H9 (cell line): ENCODE data around the gene BCAS3. TPM values are rescaled to one million over a fixed set of nuclear protein-coding genes. Genes with fewer than 3 reads are reported as not detected.

Source experiments
- DNase-seq: peaks from one replicate; pipeline ENCODE4 v3.0.0-alpha.2; 2017
- H2AFZ ChIP-seq: one replicate; pipeline ENCODE4 v1.6.1; 2013; ENCODE audit warnings: mild to moderate bottlenecking, low read length, control low read depth, moderate library complexity
- H2AK5ac ChIP-seq: 2 replicates; pipeline ENCODE4 v1.6.1; 2013; ENCODE audit warnings: low read length, control low read depth, mixed read lengths; ENCODE audit not compliant: insufficient read length
- H2BK120ac ChIP-seq: one replicate; pipeline ENCODE4 v1.6.1; 2013; ENCODE audit warnings: low read depth, mild to moderate bottlenecking, low read length, control low read depth, inconsistent platforms; ENCODE audit not compliant: poor library complexity, severe bottlenecking
- H2BK12ac ChIP-seq: 2 replicates; pipeline ENCODE4 v1.6.1; 2013; ENCODE audit warnings: low read length, control low read depth, mixed read lengths, low read depth; ENCODE audit not compliant: insufficient read length
- H2BK15ac ChIP-seq: 2 replicates; pipeline ENCODE4 v1.6.1; 2013; ENCODE audit warnings: low read depth, low read length, control low read depth
- H2BK20ac ChIP-seq: one replicate; pipeline ENCODE4 v1.6.1; 2013; ENCODE audit warnings: low read depth, mild to moderate bottlenecking, low read length, control low read depth, inconsistent platforms; ENCODE audit not compliant: poor library complexity, severe bottlenecking
- H2BK5ac ChIP-seq: 2 replicates; pipeline ENCODE4 v1.6.1; 2013; ENCODE audit warnings: low read length, control low read depth, mixed read lengths; ENCODE audit not compliant: insufficient read length
- H3K14ac ChIP-seq: 2 replicates; pipeline ENCODE4 v1.6.1; 2013; ENCODE audit warnings: low read length, control low read depth; ENCODE audit not compliant: insufficient read depth
- H3K18ac ChIP-seq: 2 replicates; pipeline ENCODE4 v1.6.1; 2013; ENCODE audit warnings: low read depth, mild to moderate bottlenecking, mixed read lengths, low read length, control low read depth; ENCODE audit not compliant: insufficient read length
- H3K23ac ChIP-seq: 2 replicates; pipeline ENCODE4 v1.6.1; 2013; ENCODE audit warnings: low read length, control low read depth, mixed read lengths, low read depth; ENCODE audit not compliant: insufficient read length
- H3K23me2 ChIP-seq: 2 replicates; pipeline ENCODE4 v1.6.1; 2013; ENCODE audit warnings: low read depth, mild to moderate bottlenecking, mixed read lengths, low read length, control low read depth; ENCODE audit not compliant: insufficient read length, poor library complexity, severe bottlenecking
- H3K27ac ChIP-seq: 2 replicates; pipeline ENCODE4 v1.5.1; 2013; ENCODE audit warnings: low read length, control low read depth, mixed read lengths, low read depth; ENCODE audit not compliant: insufficient read length
- H3K27me3 ChIP-seq: 2 replicates; pipeline ENCODE4 v1.6.1; 2013; ENCODE audit warnings: low read length, control low read depth, inconsistent platforms; ENCODE audit not compliant: insufficient read depth
- H3K4ac ChIP-seq: 2 replicates; pipeline ENCODE4 v1.6.1; 2013; ENCODE audit warnings: low read depth, mild to moderate bottlenecking, control low read depth, inconsistent platforms, low read length, moderate library complexity
- H3K4me1 ChIP-seq: 2 replicates; pipeline ENCODE4 v1.6.1; 2013; ENCODE audit warnings: low read length, control low read depth, inconsistent platforms; ENCODE audit not compliant: insufficient read depth
- H3K4me2 ChIP-seq: 2 replicates; pipeline ENCODE4 v1.6.1; 2013; ENCODE audit warnings: low read length, control low read depth, mixed read lengths; ENCODE audit not compliant: insufficient read length, insufficient read depth
- H3K56ac ChIP-seq: 2 replicates; pipeline ENCODE4 v1.6.1; 2013; ENCODE audit warnings: low read depth, mild to moderate bottlenecking, mixed read lengths, low read length, control low read depth; ENCODE audit not compliant: insufficient read length
- H3K79me1 ChIP-seq: 2 replicates; pipeline ENCODE4 v1.6.1; 2013; ENCODE audit warnings: low read depth, mild to moderate bottlenecking, moderate library complexity, low read length, control low read depth, inconsistent platforms; ENCODE audit not compliant: insufficient read depth, poor library complexity, severe bottlenecking
- H3K79me2 ChIP-seq: 2 replicates; pipeline ENCODE4 v1.6.1; 2013; ENCODE audit warnings: low read length, control low read depth, inconsistent platforms; ENCODE audit not compliant: insufficient read depth
- H3K9ac ChIP-seq: 2 replicates; pipeline ENCODE4 v1.6.1; 2013; ENCODE audit warnings: low read length, control low read depth, mixed read lengths; ENCODE audit not compliant: insufficient read length; ENCODE audit errors: extremely low read depth
- H3K9me3 ChIP-seq: one replicate; pipeline ENCODE4 v1.6.1; 2013; ENCODE audit warnings: low read depth, low read length, inconsistent platforms; ENCODE audit not compliant: control insufficient read depth
- H3T11ph ChIP-seq: one replicate; pipeline ENCODE4 v1.6.1; 2013; ENCODE audit warnings: mild to moderate bottlenecking, low read length, control low read depth, inconsistent platforms
- H4K20me1 ChIP-seq: one replicate; pipeline ENCODE4 v1.6.1; 2013; ENCODE audit not compliant: control insufficient read depth, insufficient read length, insufficient read depth
- H4K5ac ChIP-seq: 2 replicates; pipeline ENCODE4 v1.6.1; 2013; ENCODE audit warnings: low read depth, mild to moderate bottlenecking, mixed read lengths, low read length, control low read depth; ENCODE audit not compliant: insufficient read length
- H4K8ac ChIP-seq: replicated peaks from 2 replicates; pipeline ENCODE4 v1.6.1; 2013; ENCODE audit warnings: low read length, control low read depth, mixed read lengths, low read depth; ENCODE audit not compliant: insufficient read length
- H4K91ac ChIP-seq: 2 replicates; pipeline ENCODE4 v1.6.1; 2013; ENCODE audit warnings: low read depth, mild to moderate bottlenecking, moderate library complexity, mixed read lengths, low read length, control low read depth; ENCODE audit not compliant: insufficient read length
- H3K27ac Mint-ChIP-seq, 3 experiments: 2 replicates in 2 of 3; 3 replicates in 1 of 3; pipeline ENCODE4 v1.8.0; 2020 to 2021; ENCODE audit warnings: mixed read lengths in 3 of 3, mild to moderate bottlenecking in 1 of 3, moderate library complexity in 1 of 3
- H3K27me3 Mint-ChIP-seq: 2 replicates; pipeline ENCODE4 v1.8.0; 2021; ENCODE audit warnings: low read depth, mild to moderate bottlenecking, moderate library complexity, mixed read lengths
- H3K36me3 Mint-ChIP-seq, 3 experiments: 2 replicates in 2 of 3; 3 replicates in 1 of 3; pipeline ENCODE4 v1.8.0; 2020 to 2021; ENCODE audit warnings: low read depth in 3 of 3, mixed read lengths in 3 of 3; ENCODE audit not compliant: insufficient read depth in 1 of 3
- H3K4me1 Mint-ChIP-seq, 2 experiments: 2 replicates each; pipeline ENCODE4 v1.8.0; 2020; ENCODE audit warnings: mixed read lengths in 2 of 2
- H3K4me3 Mint-ChIP-seq, 2 experiments: 2 replicates in 1 of 2; 3 replicates in 1 of 2; pipeline ENCODE4 v1.8.0; 2020 to 2021; ENCODE audit warnings: mild to moderate bottlenecking in 2 of 2, mixed read lengths in 2 of 2, moderate library complexity in 1 of 2
- H3K9me3 Mint-ChIP-seq, 2 experiments: 2 replicates in 1 of 2; 3 replicates in 1 of 2; pipeline ENCODE4 v1.8.0; 2020; ENCODE audit warnings: mild to moderate bottlenecking in 2 of 2, mixed read lengths in 2 of 2, moderate library complexity in 1 of 2
- total RNA-seq: library from RNA; stranded (reverse); gene quantifications from 2 replicates; pipeline ENCODE4 v1.2.1, GENCODE V29; 2021
- TF ChIP-seq, protein P1 (sequence below): fragments of 200-600 bp; sonication (generic); conservative IDR thresholded peaks from 3 replicates; pipeline ENCODE4 v1.8.0; 2021; ENCODE audit warnings: antibody characterized with exemption, mild to moderate bottlenecking

BCAS3 gene
- total RNA-seq, 1 experiment from 2014 or later = 22.4 TPM

DNA sequence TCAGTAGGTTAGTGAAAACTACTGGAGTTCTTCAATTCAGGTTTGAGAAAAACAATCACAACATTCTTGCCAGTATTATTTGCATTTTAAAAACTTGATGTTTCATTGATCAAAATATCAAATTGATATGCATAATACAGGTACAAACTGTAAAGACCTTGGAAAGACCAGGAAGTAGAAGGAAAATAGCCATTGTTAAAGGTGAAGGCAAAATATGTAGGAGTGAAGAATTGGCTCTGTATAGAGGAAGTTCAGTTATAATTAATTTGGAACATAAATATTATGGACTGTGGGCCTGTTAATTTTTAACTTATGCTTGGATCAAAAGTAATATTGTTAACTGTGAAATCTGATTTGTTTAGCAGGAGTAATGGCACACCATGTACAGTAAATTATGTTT lies 112.6 kb downstream of the BCAS3 start:
- Histone ChIP-seq H4K20me1 (no peaks in the 10 kb centered on the region), H3K14ac (no peak overlapping the region), H4K5ac (no peak overlapping the region), H3K56ac (no peak overlapping the region), H2AK5ac (no peak overlapping the region), H3T11ph (no peak overlapping the region), H4K91ac (no peak overlapping the region), H2BK5ac (no peak overlapping the region), H3K27me3 (no peaks in the 10 kb centered on the region), H3K23me2 (no peaks in the 10 kb centered on the region), H2BK12ac (no peak overlapping the region), H3K18ac (no peak overlapping the region), H3K79me2 (no peaks in the 10 kb centered on the region), H2AFZ (no peak overlapping the region), H3K9me3 (no peaks in the 10 kb centered on the region), H3K79me1 (no peaks in the 10 kb centered on the region), H3K9ac (no peak overlapping the region), H4K8ac (no peak overlapping the region), H2BK20ac (no peak overlapping the region), H3K27ac (no peak overlapping the region), H2BK120ac (no peak overlapping the region), H2BK15ac (no peak overlapping the region), H3K4ac (no peak overlapping the region), H3K4me2 (no peak overlapping the region), H3K23ac (no peak overlapping the region), H3K4me1 (no peaks in the 10 kb centered on the region)
- Mint-ChIP-seq H3K36me3 (no peaks in the 10 kb centered on the region; a peak in 2 of 7 replicates), H3K4me1 (no peaks in the 10 kb centered on the region), H3K27ac (no peak overlapping the region), H3K9me3 (no peaks in the 10 kb centered on the region), H3K27me3 (no peaks in the 10 kb centered on the region), H3K4me3 (no peak overlapping the region)
- no peak for DNase-seq
- TF ChIP-seq, protein P1, sequence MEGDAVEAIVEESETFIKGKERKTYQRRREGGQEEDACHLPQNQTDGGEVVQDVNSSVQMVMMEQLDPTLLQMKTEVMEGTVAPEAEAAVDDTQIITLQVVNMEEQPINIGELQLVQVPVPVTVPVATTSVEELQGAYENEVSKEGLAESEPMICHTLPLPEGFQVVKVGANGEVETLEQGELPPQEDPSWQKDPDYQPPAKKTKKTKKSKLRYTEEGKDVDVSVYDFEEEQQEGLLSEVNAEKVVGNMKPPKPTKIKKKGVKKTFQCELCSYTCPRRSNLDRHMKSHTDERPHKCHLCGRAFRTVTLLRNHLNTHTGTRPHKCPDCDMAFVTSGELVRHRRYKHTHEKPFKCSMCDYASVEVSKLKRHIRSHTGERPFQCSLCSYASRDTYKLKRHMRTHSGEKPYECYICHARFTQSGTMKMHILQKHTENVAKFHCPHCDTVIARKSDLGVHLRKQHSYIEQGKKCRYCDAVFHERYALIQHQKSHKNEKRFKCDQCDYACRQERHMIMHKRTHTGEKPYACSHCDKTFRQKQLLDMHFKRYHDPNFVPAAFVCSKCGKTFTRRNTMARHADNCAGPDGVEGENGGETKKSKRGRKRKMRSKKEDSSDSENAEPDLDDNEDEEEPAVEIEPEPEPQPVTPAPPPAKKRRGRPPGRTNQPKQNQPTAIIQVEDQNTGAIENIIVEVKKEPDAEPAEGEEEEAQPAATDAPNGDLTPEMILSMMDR = no peak
